Panc1 (cell line): ENCODE results near the gene CD163L1. TPM values are rescaled to one million over a fixed set of nuclear protein-coding genes. Genes with fewer than 3 reads are reported as not detected.

Experiments
- ATAC-seq: fragments of 200-7000 bp; cut with Tn5 transposase; 2 replicates; pipeline ENCODE4 v1.9.1; 2020; ENCODE audit warnings: mild to moderate bottlenecking, moderate library complexity
- BruUV-seq: library from RNA; stranded (reverse); fragments of 400-500 nt; replicated peaks from 2 replicates; lab custom pipeline; 2021; lab: Mats Ljungman, UMichigan
- CTCF ChIA-PET: fragments of 300-600 bp; sonication (Branson Sonifier 250); formaldehyde crosslinking; loops from one replicate; lab custom pipeline; 2022; ENCODE audit warnings: antibody characterized with exemption; lab: Charles Lee
- POLR2A ChIA-PET: fragments of 300-600 bp; sonication (Branson Sonifier 250); formaldehyde crosslinking; loops from one replicate; lab custom pipeline; 2022; ENCODE audit warnings: antibody characterized with exemption; lab: Charles Lee
- DNase-seq: peaks from one replicate; pipeline ENCODE4 v3.0.0-alpha.2; 2010; ENCODE audit warnings: low read depth, low spot score
- H3K27ac ChIP-seq: 2 replicates; pipeline ENCODE4 v1.5.1; 2011; ENCODE audit warnings: mild to moderate bottlenecking, low read length, inconsistent platforms
- H3K27me3 ChIP-seq: fragments of 200-500 bp; sonication (Bioruptor generic); 2 replicates; pipeline ENCODE4 v1.6.0; 2014; ENCODE audit warnings: low read length, inconsistent platforms; ENCODE audit not compliant: control insufficient read depth, insufficient read depth
- H3K36me3 ChIP-seq: fragments of 200-500 bp; sonication (Bioruptor generic); 2 replicates; pipeline ENCODE4 v1.5.1; 2014; ENCODE audit warnings: inconsistent platforms, mild to moderate bottlenecking, low read length, moderate library complexity; ENCODE audit not compliant: control insufficient read depth, insufficient read depth
- H3K4me1 ChIP-seq: 2 replicates; pipeline ENCODE4 v1.5.1; 2011; ENCODE audit warnings: inconsistent platforms, mild to moderate bottlenecking, low read length, moderate library complexity; ENCODE audit not compliant: control insufficient read depth, insufficient read depth
- H3K4me3 ChIP-seq, 2 experiments: 2 replicates each; pipeline ENCODE4 v1.5.1; 2011 to 2012; ENCODE audit warnings: low read depth in 2 of 2, low read length in 2 of 2, mild to moderate bottlenecking in 2 of 2, inconsistent platforms in 1 of 2, moderate library complexity in 1 of 2
- H3K9me3 ChIP-seq: fragments of 200-500 bp; sonication (Bioruptor generic); 2 replicates; pipeline ENCODE4 v1.5.1; 2014; ENCODE audit warnings: low read depth, mild to moderate bottlenecking, inconsistent platforms, low read length, moderate library complexity; ENCODE audit not compliant: control insufficient read depth, insufficient read depth
- POLR2AphosphoS5 ChIP-seq: IDR thresholded peaks from 2 replicates; pipeline ENCODE4 v1.6.1; 2012; ENCODE audit warnings: mild to moderate bottlenecking, low read depth, low read length, moderate library complexity
- SIN3A ChIP-seq: IDR thresholded peaks from 2 replicates; pipeline ENCODE4 v1.6.1; 2012; ENCODE audit warnings: low read depth, mild to moderate bottlenecking, low read length, moderate library complexity, borderline replicate concordance; ENCODE audit not compliant: insufficient read depth
- TCF7L2 ChIP-seq: IDR thresholded peaks from 2 replicates; pipeline ENCODE4 v1.6.1; 2011; ENCODE audit warnings: mild to moderate bottlenecking, low read depth, low read length, inconsistent platforms
- in situ Hi-C: cut with HindIII; loops from 2 replicates; pipeline ENCODE4 v1.10.0; 2016; ENCODE audit warnings: low sequenced_read_pairs, low pct_unique_long_range_greater_than_20kb
- intact Hi-C: fragments of 100-400 bp; cut with micrococcal nuclease; formaldehyde crosslinking; loops from one replicate; pipeline ENCODE4 v1.10.0; 2022; ENCODE audit not compliant: unreplicated experiment
- total RNA-seq: library from RNA; stranded (reverse); gene quantifications from one replicate; pipeline ENCODE4 v1.2.1, GENCODE V29; 2021; ENCODE audit not compliant: unreplicated experiment
- TF ChIP-seq, protein P1 (sequence below): fragments of 450-650 bp; IDR thresholded peaks from 2 replicates; pipeline ENCODE4 v1.5.1; 2017; ENCODE audit warnings: mild to moderate bottlenecking
- TF ChIP-seq, protein P2 (sequence below), 2 experiments: IDR thresholded peaks; 2 replicates each; pipeline ENCODE4 v1.6.1; 2011 to 2012; ENCODE audit warnings: low read depth in 2 of 2, control low read depth in 1 of 2, low read length in 1 of 2, mild to moderate bottlenecking in 1 of 2, moderate library complexity in 1 of 2; ENCODE audit not compliant: insufficient read depth in 1 of 2

Gene CD163L1
- total RNA-seq, 1 experiment from 2014 or later = not detected

DNA sequence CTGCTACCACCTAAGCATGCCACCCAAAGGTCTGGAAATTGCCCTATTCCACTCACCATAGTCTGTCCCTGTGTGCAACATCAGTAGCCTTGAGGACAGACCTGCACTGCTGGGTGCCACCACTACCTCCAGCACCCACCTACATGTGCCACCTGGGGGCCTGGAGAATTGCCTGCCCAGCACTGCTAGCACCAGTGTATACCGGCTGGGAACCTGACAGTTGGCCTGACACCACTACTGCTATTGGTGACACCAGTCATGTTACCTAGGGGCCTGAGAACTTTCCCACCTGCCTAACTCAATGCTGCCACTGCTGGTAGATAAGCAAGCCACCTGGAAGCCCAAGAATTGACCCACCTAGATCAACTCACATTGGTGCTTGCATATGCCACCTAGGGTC, 60.8 kb downstream of the CD163L1 start:
- no TSS peak for BruUV-seq
- ATAC-seq = no peak
- H3K36me3 ChIP-seq = no peaks in the 10 kb centered on the region
- ChIA-PET CTCF (no interaction called here), POLR2A (no interaction called here)
- no peaks in the 10 kb centered on the region for H3K9me3 ChIP-seq
- intact Hi-C loops = no loop called here
- H3K4me3 ChIP-seq = no peak overlapping the region
- TF ChIP-seq, protein P1, sequence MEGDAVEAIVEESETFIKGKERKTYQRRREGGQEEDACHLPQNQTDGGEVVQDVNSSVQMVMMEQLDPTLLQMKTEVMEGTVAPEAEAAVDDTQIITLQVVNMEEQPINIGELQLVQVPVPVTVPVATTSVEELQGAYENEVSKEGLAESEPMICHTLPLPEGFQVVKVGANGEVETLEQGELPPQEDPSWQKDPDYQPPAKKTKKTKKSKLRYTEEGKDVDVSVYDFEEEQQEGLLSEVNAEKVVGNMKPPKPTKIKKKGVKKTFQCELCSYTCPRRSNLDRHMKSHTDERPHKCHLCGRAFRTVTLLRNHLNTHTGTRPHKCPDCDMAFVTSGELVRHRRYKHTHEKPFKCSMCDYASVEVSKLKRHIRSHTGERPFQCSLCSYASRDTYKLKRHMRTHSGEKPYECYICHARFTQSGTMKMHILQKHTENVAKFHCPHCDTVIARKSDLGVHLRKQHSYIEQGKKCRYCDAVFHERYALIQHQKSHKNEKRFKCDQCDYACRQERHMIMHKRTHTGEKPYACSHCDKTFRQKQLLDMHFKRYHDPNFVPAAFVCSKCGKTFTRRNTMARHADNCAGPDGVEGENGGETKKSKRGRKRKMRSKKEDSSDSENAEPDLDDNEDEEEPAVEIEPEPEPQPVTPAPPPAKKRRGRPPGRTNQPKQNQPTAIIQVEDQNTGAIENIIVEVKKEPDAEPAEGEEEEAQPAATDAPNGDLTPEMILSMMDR = no peak
- TF ChIP-seq, protein P2, sequence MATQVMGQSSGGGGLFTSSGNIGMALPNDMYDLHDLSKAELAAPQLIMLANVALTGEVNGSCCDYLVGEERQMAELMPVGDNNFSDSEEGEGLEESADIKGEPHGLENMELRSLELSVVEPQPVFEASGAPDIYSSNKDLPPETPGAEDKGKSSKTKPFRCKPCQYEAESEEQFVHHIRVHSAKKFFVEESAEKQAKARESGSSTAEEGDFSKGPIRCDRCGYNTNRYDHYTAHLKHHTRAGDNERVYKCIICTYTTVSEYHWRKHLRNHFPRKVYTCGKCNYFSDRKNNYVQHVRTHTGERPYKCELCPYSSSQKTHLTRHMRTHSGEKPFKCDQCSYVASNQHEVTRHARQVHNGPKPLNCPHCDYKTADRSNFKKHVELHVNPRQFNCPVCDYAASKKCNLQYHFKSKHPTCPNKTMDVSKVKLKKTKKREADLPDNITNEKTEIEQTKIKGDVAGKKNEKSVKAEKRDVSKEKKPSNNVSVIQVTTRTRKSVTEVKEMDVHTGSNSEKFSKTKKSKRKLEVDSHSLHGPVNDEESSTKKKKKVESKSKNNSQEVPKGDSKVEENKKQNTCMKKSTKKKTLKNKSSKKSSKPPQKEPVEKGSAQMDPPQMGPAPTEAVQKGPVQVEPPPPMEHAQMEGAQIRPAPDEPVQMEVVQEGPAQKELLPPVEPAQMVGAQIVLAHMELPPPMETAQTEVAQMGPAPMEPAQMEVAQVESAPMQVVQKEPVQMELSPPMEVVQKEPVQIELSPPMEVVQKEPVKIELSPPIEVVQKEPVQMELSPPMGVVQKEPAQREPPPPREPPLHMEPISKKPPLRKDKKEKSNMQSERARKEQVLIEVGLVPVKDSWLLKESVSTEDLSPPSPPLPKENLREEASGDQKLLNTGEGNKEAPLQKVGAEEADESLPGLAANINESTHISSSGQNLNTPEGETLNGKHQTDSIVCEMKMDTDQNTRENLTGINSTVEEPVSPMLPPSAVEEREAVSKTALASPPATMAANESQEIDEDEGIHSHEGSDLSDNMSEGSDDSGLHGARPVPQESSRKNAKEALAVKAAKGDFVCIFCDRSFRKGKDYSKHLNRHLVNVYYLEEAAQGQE (IDR thresholded peaks at IDR 0.05; ENCODE audit: insufficient read depth in 1 of 2, low read depth in 2 of 2, low read length in 1 of 2) = no peak
- TF ChIP-seq TCF7L2 (no peak), POLR2AphosphoS5 (no peak), SIN3A (no peak)
- no peak for DNase-seq
- no peaks in the 10 kb centered on the region for H3K27me3 ChIP-seq
- in situ Hi-C loops = no loop called here
- H3K4me1 ChIP-seq = no peaks in the 10 kb centered on the region
- no peak overlapping the region for H3K27ac ChIP-seq

DNA sequence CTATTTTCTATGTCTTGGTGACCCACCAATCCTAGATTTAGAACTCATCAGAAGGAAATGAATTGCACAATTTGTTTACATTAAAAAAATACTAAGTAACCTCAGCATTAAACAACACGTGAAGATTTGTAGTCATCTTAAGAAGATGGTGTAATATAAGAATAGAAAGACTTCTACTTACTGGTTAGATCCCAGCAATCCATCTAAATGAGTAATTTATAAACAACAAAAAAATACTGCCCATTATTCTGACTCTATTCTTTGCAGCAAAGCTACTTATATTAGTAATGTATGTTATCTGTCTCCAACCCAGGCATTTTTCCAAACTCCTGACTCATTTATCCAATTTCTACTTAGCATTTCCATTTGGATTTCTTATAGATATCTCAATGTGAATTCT, 67.8 kb downstream of the CD163L1 start:
- intact Hi-C loops = no loop called here
- CTCF ChIA-PET = no interaction called here
- Histone ChIP-seq H3K27ac (no peak overlapping the region), H3K9me3 (no peaks in the 10 kb centered on the region), H3K36me3 (no peaks in the 10 kb centered on the region), H3K4me1 (no peaks in the 10 kb centered on the region), H3K4me3 (no peak overlapping the region), H3K27me3 (no peaks in the 10 kb centered on the region)
- DNase-seq = no peak
- no peak for ATAC-seq
- BruUV-seq = no TSS peak
- POLR2A ChIA-PET = no interaction called here
- TF ChIP-seq POLR2AphosphoS5 = no peak
- TF ChIP-seq TCF7L2 = no peak
- TF ChIP-seq, protein P2 (IDR thresholded peaks at IDR 0.05; ENCODE audit: insufficient read depth in 1 of 2, low read depth in 2 of 2, low read length in 1 of 2) = no peak
- no peak for TF ChIP-seq SIN3A
- TF ChIP-seq, protein P1 = no peak
- in situ Hi-C loops = no loop called here
